CD14-positive monocyte (primary cell): ENCODE results near the gene SNX9. TPM values are rescaled to one million over a fixed set of nuclear protein-coding genes. Genes with fewer than 3 reads are reported as not detected.
"Not testable (repeated sequence)": the region's sequence is repeated elsewhere in the genome, so short reads cannot be mapped to it uniquely, and the experiment has no call there.

Experiments
- DNase-seq, 3 donors: peaks; one replicate each; pipeline ENCODE4 v3.0.0-alpha.2; 2011 to 2022
- H2AFZ ChIP-seq: 2 replicates; pipeline ENCODE4 v1.6.0; 2012; ENCODE audit warnings: mild to moderate bottlenecking, low read depth, low read length, inconsistent platforms; ENCODE audit not compliant: insufficient read depth, poor library complexity, severe bottlenecking
- H3K27ac ChIP-seq, 2 donors: 1 replicate in 1 of 2; 2 replicates in 1 of 2; pipeline ENCODE4 v1.5.1; 2012 to 2013; ENCODE audit warnings: low read length in 2 of 2, control low read depth in 1 of 2, inconsistent platforms in 1 of 2, low read depth in 1 of 2, mild to moderate bottlenecking in 1 of 2
- H3K27me3 ChIP-seq, 2 donors: one replicate each; pipeline versions ENCODE4 v1.6.0 to v1.6.1; 2011 to 2013; ENCODE audit warnings: low read length in 2 of 2; ENCODE audit not compliant: control insufficient read depth in 2 of 2, insufficient read depth in 2 of 2
- H3K36me3 ChIP-seq, 2 donors: replicated peaks in 1 of 2; 1 replicate in 1 of 2; 2 replicates in 1 of 2; pipeline versions ENCODE4 v1.5.1 to v1.6.1; 2012 to 2013; ENCODE audit warnings: low read length in 2 of 2, control low read depth in 1 of 2, inconsistent platforms in 1 of 2, mild to moderate bottlenecking in 1 of 2; ENCODE audit not compliant: insufficient read depth in 2 of 2, control insufficient read depth in 1 of 2
- H3K4me1 ChIP-seq, 2 donors: 1 replicate in 1 of 2; 2 replicates in 1 of 2; pipeline versions ENCODE4 v1.5.1 to v1.6.1; 2012 to 2013; ENCODE audit warnings: low read length in 2 of 2, control low read depth in 1 of 2, inconsistent platforms in 1 of 2, mild to moderate bottlenecking in 1 of 2, moderate library complexity in 1 of 2; ENCODE audit not compliant: insufficient read depth in 2 of 2, control insufficient read depth in 1 of 2
- H3K4me2 ChIP-seq: replicated peaks from 2 replicates; pipeline ENCODE3; 2012; ENCODE audit warnings: low read length, moderate library complexity, mild to moderate bottlenecking; ENCODE audit not compliant: poor library complexity, severe bottlenecking; ENCODE audit errors: extremely low read depth
- H3K4me3 ChIP-seq, 3 experiments: fragments of 200-600 bp in 1 of 3; sonication (generic) in 1 of 3; replicated peaks in 1 of 3; 1 replicate in 2 of 3; 2 replicates in 1 of 3; pipeline ENCODE4 v1.5.1; 2011 to 2013; ENCODE audit warnings: low read length in 3 of 3, mild to moderate bottlenecking in 3 of 3, control low read depth in 2 of 3, low read depth in 2 of 3, inconsistent platforms in 1 of 3, moderate library complexity in 1 of 3
- H3K79me2 ChIP-seq: 2 replicates; pipeline ENCODE4 v1.6.0; 2012; ENCODE audit warnings: mild to moderate bottlenecking, control low read depth, inconsistent platforms, low read length, moderate library complexity; ENCODE audit not compliant: insufficient read depth
- H3K9ac ChIP-seq: 2 replicates; pipeline ENCODE4 v1.6.0; 2017; ENCODE audit warnings: low read length, mild to moderate bottlenecking; ENCODE audit not compliant: insufficient read depth, poor library complexity, severe bottlenecking
- H3K9me3 ChIP-seq, 2 donors: replicated peaks in 1 of 2; 1 replicate in 1 of 2; 2 replicates in 1 of 2; pipeline versions ENCODE4 v1.5.1 to v1.6.1; 2012 to 2013; ENCODE audit warnings: low read length in 2 of 2, control low read depth in 1 of 2; ENCODE audit not compliant: control insufficient read depth in 1 of 2, insufficient read depth in 1 of 2
- H4K20me1 ChIP-seq: 2 replicates; pipeline ENCODE4 v1.6.0; 2012; ENCODE audit warnings: mild to moderate bottlenecking, low read length, control low read depth, moderate library complexity; ENCODE audit not compliant: insufficient read depth
- H3K27ac Mint-ChIP-seq, 7 donors: one replicate each; pipeline ENCODE4 v1.8.0; 2020; ENCODE audit warnings: mild to moderate bottlenecking in 7 of 7, mixed read lengths in 7 of 7, moderate library complexity in 6 of 7, inconsistent platforms in 2 of 7
- H3K27me3 Mint-ChIP-seq, 3 donors: one replicate each; pipeline ENCODE4 v1.8.0; 2021 to 2022; ENCODE audit warnings: low read depth in 3 of 3, mild to moderate bottlenecking in 3 of 3, mixed read lengths in 3 of 3, moderate library complexity in 3 of 3, inconsistent platforms in 1 of 3
- H3K36me3 Mint-ChIP-seq, 2 donors: one replicate each; pipeline ENCODE4 v1.8.0; 2020; ENCODE audit warnings: mixed read lengths in 2 of 2, inconsistent platforms in 1 of 2, mild to moderate bottlenecking in 1 of 2
- H3K4me1 Mint-ChIP-seq: one replicate; pipeline ENCODE4 v1.8.0; 2020; ENCODE audit warnings: mild to moderate bottlenecking, mixed read lengths
- H3K4me3 Mint-ChIP-seq, 2 donors: one replicate each; pipeline ENCODE4 v1.8.0; 2020; ENCODE audit warnings: mild to moderate bottlenecking in 2 of 2, mixed read lengths in 2 of 2, moderate library complexity in 1 of 2
- H3K9me3 Mint-ChIP-seq, 7 donors: one replicate each; pipeline ENCODE4 v1.8.0; 2020 to 2022; ENCODE audit warnings: mixed read lengths in 7 of 7, mild to moderate bottlenecking in 6 of 7, moderate library complexity in 6 of 7, inconsistent platforms in 2 of 7
- WGBS: methylation state at CpG from one replicate; pipeline ENCODE4 v1.1.5; 2013; ENCODE audit warnings: missing lambda C conversion rate; ENCODE audit not compliant: insufficient coverage; 5-methylcytosine and 5-hydroxymethylcytosine counted together
- intact Hi-C, 2 donors: fragments of 100-400 bp; cut with micrococcal nuclease; formaldehyde crosslinking; loops; one replicate each; pipeline versions ENCODE4 v1.15.0 to v1.15.1; 2023
- polyA plus RNA-seq, 3 donors: library from polyadenylated mRNA; depleted of rRNA in 1 of 3; unstranded in 2 of 3; stranded (reverse) in 1 of 3; fragments of 300-500 nt in 2 of 3; fragments of >200 nt in 1 of 3; fragmentation: Illumina TruSeq in 2 of 3; gene quantifications; 1 replicate in 2 of 3; 2 replicates in 1 of 3; pipeline ENCODE4 v1.2.3, GENCODE V29; 2012 to 2021
- TF ChIP-seq, protein P1 (sequence below): fragments of 200-600 bp; IDR thresholded peaks from one replicate; pipeline ENCODE4 v1.8.0; 2022; ENCODE audit warnings: antibody characterized with exemption, mild to moderate bottlenecking

SNX9 gene
- polyA plus RNA-seq, 3 donors, result 5.5 to 8.1 (median 7.2) TPM

- Histone ChIP-seq H3K27ac (no peak overlapping the region), H2AFZ (no peak overlapping the region), H3K4me1 (no peaks in the 10 kb centered on the region), H3K79me2 (no peaks in the 10 kb centered on the region), H3K27me3 (no peaks in the 10 kb centered on the region), H3K9me3 (no peaks in the 10 kb centered on the region), H3K4me2 (no peak overlapping the region), H3K36me3 (peaks cover 3 to 32% of the 10 kb centered on the region in 2 donors), H3K9ac (no peak overlapping the region), H3K4me3 (no peak overlapping the region), H4K20me1 (no peaks in the 10 kb centered on the region)
- Mint-ChIP-seq H3K9me3 (no peaks in the 10 kb centered on the region), H3K4me1 (no peaks in the 10 kb centered on the region), H3K4me3 (no peak overlapping the region), H3K27me3 (peaks cover 0 to 2% (median 1%) of the 10 kb centered on the region in 3 donors), H3K27ac (no peak overlapping the region), H3K36me3 (peaks cover 38 to 44% of the 10 kb centered on the region in 2 donors)
- DNase-seq, result no peak
- intact Hi-C loops, result no loop called here
- 75% methylated on average over 6 of the region's 7 CpGs for WGBS
- TF ChIP-seq, protein P1, sequence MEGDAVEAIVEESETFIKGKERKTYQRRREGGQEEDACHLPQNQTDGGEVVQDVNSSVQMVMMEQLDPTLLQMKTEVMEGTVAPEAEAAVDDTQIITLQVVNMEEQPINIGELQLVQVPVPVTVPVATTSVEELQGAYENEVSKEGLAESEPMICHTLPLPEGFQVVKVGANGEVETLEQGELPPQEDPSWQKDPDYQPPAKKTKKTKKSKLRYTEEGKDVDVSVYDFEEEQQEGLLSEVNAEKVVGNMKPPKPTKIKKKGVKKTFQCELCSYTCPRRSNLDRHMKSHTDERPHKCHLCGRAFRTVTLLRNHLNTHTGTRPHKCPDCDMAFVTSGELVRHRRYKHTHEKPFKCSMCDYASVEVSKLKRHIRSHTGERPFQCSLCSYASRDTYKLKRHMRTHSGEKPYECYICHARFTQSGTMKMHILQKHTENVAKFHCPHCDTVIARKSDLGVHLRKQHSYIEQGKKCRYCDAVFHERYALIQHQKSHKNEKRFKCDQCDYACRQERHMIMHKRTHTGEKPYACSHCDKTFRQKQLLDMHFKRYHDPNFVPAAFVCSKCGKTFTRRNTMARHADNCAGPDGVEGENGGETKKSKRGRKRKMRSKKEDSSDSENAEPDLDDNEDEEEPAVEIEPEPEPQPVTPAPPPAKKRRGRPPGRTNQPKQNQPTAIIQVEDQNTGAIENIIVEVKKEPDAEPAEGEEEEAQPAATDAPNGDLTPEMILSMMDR, result no peak
These were observed 75.1 kb downstream of the SNX9 start for GRCh38 chr6:157898169-157898568.

GRCh38 chr6:157898640-157899039, 75.6 kb downstream of the SNX9 start:
- Mint-ChIP-seq H3K4me1 (no peaks in the 10 kb centered on the region), H3K36me3 (peaks cover 37 to 46% of the 10 kb centered on the region in 2 donors), H3K27ac (no peak overlapping the region), H3K27me3 (peaks cover 0 to 2% (median 1%) of the 10 kb centered on the region in 3 donors), H3K4me3 (no peak overlapping the region), H3K9me3 (no peaks in the 10 kb centered on the region)
- H3K36me3 ChIP-seq, result peaks cover 3 to 37% of the 10 kb centered on the region in 2 donors
- H3K4me2 ChIP-seq, result no peak overlapping the region
- no peaks in the 10 kb centered on the region for H3K9me3 ChIP-seq
- H3K79me2 ChIP-seq, result no peaks in the 10 kb centered on the region
- no peaks in the 10 kb centered on the region for H3K4me1 ChIP-seq
- 100% methylated on average over 1 of the region's 3 CpGs for WGBS
- no peaks in the 10 kb centered on the region for H4K20me1 ChIP-seq
- no peak overlapping the region for H3K9ac ChIP-seq
- TF ChIP-seq, protein P1, result no peak
- no peaks in the 10 kb centered on the region for H3K27me3 ChIP-seq
- no peak overlapping the region for H3K27ac ChIP-seq
- no peak overlapping the region for H2AFZ ChIP-seq
- DNase-seq, result no peak
- intact Hi-C loops, result no loop called here
- no peak overlapping the region for H3K4me3 ChIP-seq

DNA sequence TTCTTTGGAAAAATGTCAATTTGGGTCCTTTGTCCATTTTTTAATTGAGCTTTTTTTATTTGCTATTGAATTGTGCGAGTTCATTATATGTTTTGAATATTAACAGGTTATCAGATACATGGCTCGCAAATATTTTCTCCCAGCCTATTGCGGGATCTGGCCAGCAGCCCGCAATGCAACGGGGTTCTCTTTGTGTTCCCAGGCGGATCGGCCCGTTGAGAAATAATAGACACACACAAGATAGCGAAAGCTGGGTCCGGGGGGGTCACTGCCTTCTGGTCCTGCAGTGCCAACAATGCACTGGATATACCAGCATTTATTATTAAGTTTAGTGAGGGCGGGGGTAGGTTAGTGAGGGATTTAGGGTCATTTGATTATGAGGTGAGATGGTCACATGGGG, 77.2 kb downstream of the SNX9 start:
- H2AFZ ChIP-seq, H3K4me3 ChIP-seq, H3K79me2 ChIP-seq, H3K27ac Mint-ChIP-seq, H3K27me3 Mint-ChIP-seq, DNase-seq, intact Hi-C loops, H3K4me1 Mint-ChIP-seq, H3K4me3 Mint-ChIP-seq, H3K4me1 ChIP-seq, H3K4me2 ChIP-seq, H3K9me3 ChIP-seq, H4K20me1 ChIP-seq, H3K9ac ChIP-seq, H3K27ac ChIP-seq, H3K27me3 ChIP-seq, H3K9me3 Mint-ChIP-seq: not testable (repeated sequence)
- H3K36me3 Mint-ChIP-seq, result peaks cover 35 to 52% of the 10 kb centered on the region in 2 donors
- no CpG with 5 or more reads among the region's 11 CpGs for WGBS
- H3K36me3 ChIP-seq, result peaks cover 3 to 38% of the 10 kb centered on the region in 2 donors
